H1 (cell line): Measurements from ENCODE around the gene PHETA1. TPM values are rescaled to one million over a fixed set of nuclear protein-coding genes. Genes with fewer than 3 reads are reported as not detected.
"Not testable (repeated sequence)": the region's sequence is repeated elsewhere in the genome, so short reads cannot be mapped to it uniquely, and the experiment has no call there.

Experiments used
- CTCF ChIA-PET: fragments of 300-600 bp; sonication (Branson Sonifier 250); formaldehyde crosslinking; loops from one replicate; lab custom pipeline; 2021; ENCODE audit not compliant: partially characterized antibody; lab: Charles Lee
- POLR2A ChIA-PET: fragments of 300-600 bp; sonication (Branson Sonifier 250); formaldehyde crosslinking; loops from one replicate; lab custom pipeline; 2021; ENCODE audit warnings: inconsistent platforms; ENCODE audit not compliant: partially characterized antibody; lab: Charles Lee
- DNase-seq, 2 experiments: peaks; one replicate each; pipeline versions ENCODE4 v3.0.0 to v3.0.0-alpha.2; 2010 to 2022; ENCODE audit warnings: low spot score in 2 of 2, low read depth in 1 of 2, mixed read lengths in 1 of 2
- FAIRE-seq: peaks from 2 replicates; lab custom pipeline; 2011; peaks lifted over from hg19 to GRCh38; lab: Jason Lieb, UNC
- H2AFZ ChIP-seq: 2 replicates; pipeline ENCODE4 v1.8.1; 2012; ENCODE audit warnings: low read length, inconsistent platforms
- H2AK5ac ChIP-seq: 2 replicates; pipeline ENCODE4 v1.6.1; 2013; ENCODE audit warnings: low read depth, low read length
- H2BK120ac ChIP-seq: replicated peaks from 2 replicates; pipeline ENCODE3; 2013; ENCODE audit warnings: low read depth, low read length, inconsistent platforms
- H2BK12ac ChIP-seq: 2 replicates; pipeline ENCODE4 v1.6.1; 2013; ENCODE audit warnings: low read depth, low read length
- H2BK15ac ChIP-seq: 2 replicates; pipeline ENCODE4 v1.6.1; 2013; ENCODE audit warnings: low read length
- H2BK20ac ChIP-seq: 2 replicates; pipeline ENCODE4 v1.6.1; 2013; ENCODE audit warnings: low read length
- H2BK5ac ChIP-seq: 2 replicates; pipeline ENCODE4 v1.6.1; 2013; ENCODE audit warnings: low read depth, low read length
- H3K14ac ChIP-seq: 2 replicates; pipeline ENCODE4 v1.6.1; 2013; ENCODE audit warnings: inconsistent platforms; ENCODE audit not compliant: insufficient read length
- H3K18ac ChIP-seq: 2 replicates; pipeline ENCODE4 v1.6.1; 2013; ENCODE audit warnings: low read length; ENCODE audit errors: extremely low read depth
- H3K23ac ChIP-seq: 2 replicates; pipeline ENCODE4 v1.6.1; 2013; ENCODE audit warnings: inconsistent platforms; ENCODE audit not compliant: insufficient read length
- H3K23me2 ChIP-seq: 2 replicates; pipeline ENCODE4 v1.6.1; 2013; ENCODE audit warnings: low read depth, low read length
- H3K27ac ChIP-seq: 2 replicates; pipeline ENCODE4 v1.6.1; 2011; ENCODE audit warnings: low read depth, low read length, inconsistent platforms
- H3K27me3 ChIP-seq, 4 experiments: replicated peaks in 1 of 4; 1 replicate in 1 of 4; 2 replicates in 3 of 4; pipeline versions ENCODE4 v1.6.1 to v1.8.1; 2011 to 2013; ENCODE audit warnings: low read length in 3 of 4, mild to moderate bottlenecking in 3 of 4, inconsistent platforms in 2 of 4, mixed read lengths in 2 of 4, moderate library complexity in 1 of 4; ENCODE audit not compliant: control insufficient read depth in 3 of 4, insufficient read depth in 3 of 4; ENCODE audit errors: extremely low read depth in 1 of 4
- H3K36me3 ChIP-seq, 4 experiments: 2 replicates each; pipeline versions ENCODE4 v1.6.1 to v1.8.1; 2011 to 2013; ENCODE audit warnings: mild to moderate bottlenecking in 4 of 4, low read length in 3 of 4, moderate library complexity in 2 of 4, control low read depth in 1 of 4, inconsistent platforms in 1 of 4; ENCODE audit not compliant: insufficient read depth in 4 of 4, control insufficient read depth in 2 of 4
- H3K4ac ChIP-seq: replicated peaks from 2 replicates; pipeline ENCODE3; 2013; ENCODE audit warnings: low read length, low read depth, mixed read lengths, inconsistent platforms; ENCODE audit not compliant: insufficient read length
- H3K4me1 ChIP-seq, 4 experiments: replicated peaks in 1 of 4; 1 replicate in 1 of 4; 2 replicates in 3 of 4; pipeline versions ENCODE4 v1.6.1 to v1.8.1; 2011 to 2013; ENCODE audit warnings: low read length in 3 of 4, inconsistent platforms in 2 of 4, mixed read lengths in 1 of 4; ENCODE audit not compliant: insufficient read depth in 4 of 4, control insufficient read depth in 3 of 4
- H3K4me2 ChIP-seq, 2 experiments: 2 replicates each; pipeline versions ENCODE4 v1.6.1 to v1.8.1; 2011 to 2013; ENCODE audit warnings: low read depth in 2 of 2, low read length in 2 of 2, control low read depth in 1 of 2, inconsistent platforms in 1 of 2, mild to moderate bottlenecking in 1 of 2; ENCODE audit not compliant: insufficient read depth in 1 of 2
- H3K4me3 ChIP-seq, 4 experiments: fragments of 200-600, 300-600 bp in 1 of 4; sonication (generic), shearing (Covaris generic), sonication (Bioruptor Twin) in 1 of 4; 2 replicates each; pipeline versions ENCODE4 v1.5.1 to v1.8.1; 2011 to 2016; ENCODE audit warnings: low read length in 4 of 4, low read depth in 3 of 4, control low read depth in 2 of 4, inconsistent platforms in 2 of 4, mild to moderate bottlenecking in 2 of 4, mixed read lengths in 1 of 4, moderate library complexity in 1 of 4; ENCODE audit not compliant: insufficient read depth in 2 of 4; ENCODE audit errors: extremely low read depth in 1 of 4
- H3K56ac ChIP-seq: replicated peaks from 2 replicates; pipeline ENCODE3; 2013; ENCODE audit warnings: low read depth, mild to moderate bottlenecking, mixed read lengths, low read length, inconsistent platforms; ENCODE audit not compliant: insufficient read length
- H3K79me1 ChIP-seq: 2 replicates; pipeline ENCODE4 v1.6.1; 2013; ENCODE audit warnings: low read depth, low read length, control low read depth
- H3K79me2 ChIP-seq, 2 experiments: 2 replicates each; pipeline versions ENCODE4 v1.6.1 to v1.8.1; 2012 to 2013; ENCODE audit warnings: low read length in 2 of 2, mild to moderate bottlenecking in 2 of 2, inconsistent platforms in 1 of 2; ENCODE audit not compliant: insufficient read depth in 2 of 2, control insufficient read depth in 1 of 2
- H3K9ac ChIP-seq, 4 experiments: replicated peaks in 1 of 4; 1 replicate in 1 of 4; 2 replicates in 3 of 4; pipeline versions ENCODE4 v1.6.1 to v1.8.1; 2011 to 2013; ENCODE audit warnings: low read depth in 3 of 4, low read length in 3 of 4, control low read depth in 2 of 4, mild to moderate bottlenecking in 2 of 4, moderate library complexity in 2 of 4, inconsistent platforms in 1 of 4; ENCODE audit errors: extremely low read depth in 1 of 4
- H3K9me3 ChIP-seq, 2 experiments: 2 replicates each; pipeline versions ENCODE4 v1.6.1 to v1.8.1; 2012 to 2013; ENCODE audit warnings: mild to moderate bottlenecking in 2 of 2, moderate library complexity in 2 of 2, control low read depth in 1 of 2, inconsistent platforms in 1 of 2, low read depth in 1 of 2, low read length in 1 of 2, mixed read lengths in 1 of 2; ENCODE audit not compliant: insufficient read depth in 2 of 2
- H4K20me1 ChIP-seq, 2 experiments: replicated peaks in 1 of 2; 2 replicates each; pipeline versions ENCODE3 to v1.8.1; 2011 to 2013; ENCODE audit warnings: inconsistent platforms in 2 of 2, low read length in 2 of 2, mild to moderate bottlenecking in 1 of 2; ENCODE audit not compliant: insufficient read depth in 2 of 2, control insufficient read depth in 1 of 2
- H4K5ac ChIP-seq: 2 replicates; pipeline ENCODE4 v1.6.1; 2013; ENCODE audit warnings: low read length, low read depth, mixed read lengths, inconsistent platforms; ENCODE audit not compliant: insufficient read length
- H4K8ac ChIP-seq: 2 replicates; pipeline ENCODE4 v1.8.0; 2013; ENCODE audit warnings: mild to moderate bottlenecking, moderate library complexity, low read length, inconsistent platforms; ENCODE audit not compliant: insufficient read depth; ENCODE audit errors: extremely low read depth
- H4K91ac ChIP-seq: replicated peaks from 2 replicates; pipeline ENCODE3; 2013; ENCODE audit warnings: low read length, mixed read lengths, inconsistent platforms; ENCODE audit not compliant: insufficient read length
- WGBS, 2 experiments: shearing (Covaris generic) in 1 of 2; methylation state at CpG; one replicate each; pipeline versions ENCODE4 v1.1.6 to v1.1.7; 2013 to 2015; ENCODE audit warnings: low lambda C conversion rate in 2 of 2, mixed read lengths in 2 of 2, inconsistent platforms in 1 of 2, low coverage in 1 of 2, missing lambda C conversion rate in 1 of 2; ENCODE audit not compliant: insufficient replicate concordance in 2 of 2, insufficient coverage in 1 of 2, insufficient read length in 1 of 2; ENCODE audit errors: extremely low coverage in 1 of 2, missing lambda C conversion rate in 1 of 2; 5-methylcytosine and 5-hydroxymethylcytosine counted together
- polyA plus RNA-seq, 7 experiments: library from polyadenylated mRNA; depleted of rRNA in 3 of 7; stranded (reverse) in 5 of 7; unstranded in 2 of 7; fragments of >200 nt in 5 of 7; fragments of 200-250 nt in 2 of 7; gene quantifications; 1 replicate in 5 of 7; 2 replicates in 1 of 7; 4 replicates in 1 of 7; pipeline versions ENCODE4 v1.2.1 to v1.2.3, GENCODE V29; 2011 to 2013; ENCODE audit warnings: missing spikeins in 2 of 7, mixed read lengths in 2 of 7
- total RNA-seq: library from RNA; stranded (reverse); fragmentation: NEBNext Ultra II Directional; extraction: Animal tissue kit (Norgen Biotek cat#: 25700); gene quantifications from 2 replicates; pipeline ENCODE4 v1.2.1, GENCODE V29; 2021

Gene PHETA1
- total and polyA plus RNA-seq, 2 of the 8 experiments (the other 6 are each of a cell fraction or from before 2014, with no cell fraction given), result 5.2 to 12.3 TPM

DNA sequence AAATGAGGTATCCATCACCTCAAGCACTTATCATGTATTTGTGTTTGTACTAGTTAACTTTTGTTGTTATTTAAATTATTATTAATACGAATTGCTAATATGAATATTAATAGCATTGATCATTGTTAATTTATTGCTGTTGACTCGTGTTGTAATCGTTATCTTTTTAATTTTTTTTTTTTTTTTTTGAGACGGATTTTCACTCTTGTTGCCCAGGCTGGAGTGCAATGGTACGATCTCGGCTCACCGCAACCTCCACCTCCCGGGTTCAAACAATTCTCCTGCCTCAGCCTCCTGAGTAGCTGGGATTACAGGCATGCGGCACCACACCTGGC, 33.6 kb upstream of the PHETA1 start:
- not testable (repeated sequence) for H3K4me3 ChIP-seq, H4K91ac ChIP-seq, H2BK5ac ChIP-seq, H3K27ac ChIP-seq, H2BK15ac ChIP-seq, H3K9me3 ChIP-seq, H4K8ac ChIP-seq, H2BK120ac ChIP-seq, H3K18ac ChIP-seq, H4K20me1 ChIP-seq, H3K56ac ChIP-seq, H3K4me2 ChIP-seq, H2BK20ac ChIP-seq, DNase-seq, H3K23ac ChIP-seq, H2AFZ ChIP-seq, H2AK5ac ChIP-seq, H3K14ac ChIP-seq, H2BK12ac ChIP-seq, FAIRE-seq, H3K9ac ChIP-seq, H3K4ac ChIP-seq, H4K5ac ChIP-seq, H3K79me1 ChIP-seq, H3K36me3 ChIP-seq, H3K27me3 ChIP-seq
- ChIA-PET POLR2A (interaction anchor here (1.0 to 6.4 kb wide), 7 partner anchors 11 to 360 kb away, joined by 3 to 64 read pairs (median 18); no protein-coding TSS in a partner anchor), CTCF (interaction anchor here (0.6 to 22.8 kb wide), 11 partner anchors 9 to 126 kb away, joined by 3 to 838 read pairs (median 4); partner anchors contain the start of gene PHETA1)
- peaks cover 10 to 15% of the 10 kb centered on the region in 2 experiments; a peak in 3 of 4 replicates for H3K79me2 ChIP-seq
- 79% methylated on average over 9 of the region's 9 CpGs; no CpG with 5 or more reads in 1 of the 2 experiments for WGBS, 2 experiments
- peaks cover under 1 to 29% (median 16%) of the 10 kb centered on the region in 4 experiments for H3K4me1 ChIP-seq
- H3K23me2 ChIP-seq, result peaks cover 11% of the 10 kb centered on the region; the same call in 1 of the 2 replicates
